Sigmoid colon (tissue), 7 donors: ENCODE measurements around the gene PAK1. TPM values are rescaled to one million over a fixed set of nuclear protein-coding genes. Genes with fewer than 3 reads are reported as not detected.

Experiments
- DNase-seq: peaks from one replicate; pipeline ENCODE4 v3.0.0-alpha.2; 2019
- H3K27ac ChIP-seq, 4 donors: fragments of 200-600 bp; sonication (generic); one replicate each; pipeline ENCODE4 v1.5.1; 2016 to 2019; ENCODE audit warnings: mild to moderate bottlenecking in 1 of 4
- H3K27me3 ChIP-seq, 3 donors: fragments of 200-600 bp; sonication (generic); one replicate each; pipeline ENCODE4 v1.5.1; 2019; ENCODE audit warnings: mild to moderate bottlenecking in 1 of 3
- H3K36me3 ChIP-seq, 4 donors: fragments of 200-600 bp; sonication (generic); one replicate each; pipeline ENCODE4 v1.5.1; 2016 to 2019
- H3K4me1 ChIP-seq, 4 donors: fragments of 200-600 bp; sonication (generic); one replicate each; pipeline ENCODE4 v1.5.1; 2017 to 2019
- H3K4me3 ChIP-seq, 4 donors: fragments of 200-600 bp; sonication (generic); one replicate each; pipeline ENCODE4 v1.5.1; 2017 to 2019; ENCODE audit warnings: mild to moderate bottlenecking in 2 of 4, moderate library complexity in 1 of 4
- H3K9me3 ChIP-seq, 4 donors: fragments of 200-600 bp in 3 of 4; sonication (generic) in 3 of 4; one replicate each; pipeline versions ENCODE4 v1.5.1 to v1.6.1; 2013 to 2019
- EP300 ChIP-seq, 4 donors: sonication (generic); formaldehyde crosslinking; IDR thresholded peaks; one replicate each; pipeline ENCODE4 v1.6.1; 2017; ENCODE audit warnings: antibody characterized with exemption in 4 of 4
- POLR2A ChIP-seq, 2 donors: fragments of 450-650 bp; IDR thresholded peaks; one replicate each; pipeline ENCODE4 v1.6.1; 2016; ENCODE audit warnings: antibody characterized with exemption in 2 of 2, mild to moderate bottlenecking in 2 of 2, moderate library complexity in 2 of 2
- POLR2AphosphoS5 ChIP-seq, 4 donors: sonication (generic); formaldehyde crosslinking; IDR thresholded peaks; one replicate each; pipeline ENCODE4 v1.6.1; 2017; ENCODE audit warnings: antibody characterized with exemption in 4 of 4
- WGBS, 2 donors: extraction: QIAGEN DNeasy Blood & Tissue Kit; methylation state at CpG; one replicate each; pipeline ENCODE4 v1.1.7; 2013; 5-methylcytosine and 5-hydroxymethylcytosine counted together
- intact Hi-C: fragments of 100-400 bp; cut with DNase I; formaldehyde crosslinking; loops from one replicate; pipeline ENCODE4 v1.15.1; 2023
- polyA plus RNA-seq, 3 donors: library from polyadenylated mRNA; stranded (reverse); fragments of 200-250 nt; gene quantifications; one replicate each; pipeline ENCODE4 v1.2.3, GENCODE V29; 2013
- total RNA-seq, 4 donors: library from RNA; depleted of rRNA; stranded (reverse); fragments of >200 nt; gene quantifications; one replicate each; pipeline ENCODE4 v1.1.0, GENCODE V29; 2016
- TF ChIP-seq, protein P1 (sequence below), 4 experiments: fragments of 450-650 bp in 3 of 4; fragments of 200-600 bp in 1 of 4; IDR thresholded peaks; one replicate each; pipeline ENCODE4 v1.5.1; 2016 to 2019; ENCODE audit warnings: antibody characterized with exemption in 4 of 4, mild to moderate bottlenecking in 3 of 4, moderate library complexity in 2 of 4
- donor health status: healthy with polysubstance abuse.
- donor health status: Bipolar disorder and iron deficiency.
- donor health status: healthy.

PAK1 gene
- total and polyA plus RNA-seq, 7 donors: 24.6 to 79.3 (median 37.7) TPM

DNA sequence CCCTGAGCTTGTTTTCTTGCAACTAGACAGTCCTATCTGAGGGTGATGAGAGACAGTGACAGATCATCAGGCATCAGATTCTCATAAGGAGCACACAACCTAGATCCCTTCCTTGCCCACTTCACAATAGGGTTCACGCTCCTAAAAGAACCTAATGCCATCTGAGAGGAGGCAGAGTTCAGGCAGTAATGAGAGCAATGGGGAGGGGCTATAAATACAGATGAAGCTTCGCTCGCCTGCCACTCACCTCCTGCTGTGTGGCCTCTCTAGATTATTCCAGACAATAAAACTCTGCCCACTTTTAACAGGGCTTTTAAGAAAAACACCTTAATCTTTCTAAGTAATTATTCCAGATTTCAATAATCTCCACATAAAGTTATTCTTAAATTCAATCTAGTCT lies 43.9 kb upstream of the PAK1 start:
- no peaks in the 10 kb centered on the region for H3K27me3 ChIP-seq
- 90 to 91% methylated on average over 3 of the region's 3 CpGs for whole genome bisulfite sequencing, 2 donors

DNA sequence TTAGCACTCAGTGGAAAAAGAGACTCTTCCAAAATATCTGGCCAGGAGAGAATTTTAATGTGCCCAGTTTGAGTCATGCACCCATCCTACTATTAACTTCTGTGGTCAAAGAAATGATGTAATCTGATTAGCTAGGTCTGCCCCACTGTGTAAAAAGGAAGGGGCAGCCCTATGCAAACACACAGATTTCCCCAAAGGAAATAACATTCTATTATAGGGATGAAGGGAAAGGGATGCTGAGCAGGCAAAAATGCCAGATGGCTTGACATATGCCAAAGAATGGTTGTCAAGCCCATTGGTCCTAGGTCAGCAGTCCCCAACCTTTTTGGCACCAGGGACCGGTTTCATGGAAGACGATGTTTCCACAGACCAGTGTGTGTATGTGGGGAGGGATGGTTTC lies 43.3 kb upstream of the PAK1 start:
- Histone ChIP-seq H3K36me3 (no peaks in the 10 kb centered on the region), H3K27me3 (no peaks in the 10 kb centered on the region), H3K27ac (no peak overlapping the region), H3K4me3 (no peak overlapping the region), H3K4me1 (no peaks in the 10 kb centered on the region), H3K9me3 (no peaks in the 10 kb centered on the region)
- no peak for TF ChIP-seq POLR2A (IDR thresholded peaks at IDR 0.05)
- TF ChIP-seq, protein P1, sequence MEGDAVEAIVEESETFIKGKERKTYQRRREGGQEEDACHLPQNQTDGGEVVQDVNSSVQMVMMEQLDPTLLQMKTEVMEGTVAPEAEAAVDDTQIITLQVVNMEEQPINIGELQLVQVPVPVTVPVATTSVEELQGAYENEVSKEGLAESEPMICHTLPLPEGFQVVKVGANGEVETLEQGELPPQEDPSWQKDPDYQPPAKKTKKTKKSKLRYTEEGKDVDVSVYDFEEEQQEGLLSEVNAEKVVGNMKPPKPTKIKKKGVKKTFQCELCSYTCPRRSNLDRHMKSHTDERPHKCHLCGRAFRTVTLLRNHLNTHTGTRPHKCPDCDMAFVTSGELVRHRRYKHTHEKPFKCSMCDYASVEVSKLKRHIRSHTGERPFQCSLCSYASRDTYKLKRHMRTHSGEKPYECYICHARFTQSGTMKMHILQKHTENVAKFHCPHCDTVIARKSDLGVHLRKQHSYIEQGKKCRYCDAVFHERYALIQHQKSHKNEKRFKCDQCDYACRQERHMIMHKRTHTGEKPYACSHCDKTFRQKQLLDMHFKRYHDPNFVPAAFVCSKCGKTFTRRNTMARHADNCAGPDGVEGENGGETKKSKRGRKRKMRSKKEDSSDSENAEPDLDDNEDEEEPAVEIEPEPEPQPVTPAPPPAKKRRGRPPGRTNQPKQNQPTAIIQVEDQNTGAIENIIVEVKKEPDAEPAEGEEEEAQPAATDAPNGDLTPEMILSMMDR (IDR thresholded peaks at IDR 0.05): no peak
- TF ChIP-seq POLR2AphosphoS5 (IDR thresholded peaks at IDR 0.05): no peak
- no peak for TF ChIP-seq EP300 (IDR thresholded peaks at IDR 0.05)
- DNase-seq: no peak
- intact Hi-C loops: no loop called here
- 95 to 99% methylated on average over 2 of the region's 2 CpGs for WGBS, 2 donors

More for the DNA sequence above, 43.9 kb upstream of the PAK1 start:
- Histone ChIP-seq H3K36me3 (no peaks in the 10 kb centered on the region), H3K4me1 (no peaks in the 10 kb centered on the region), H3K9me3 (no peaks in the 10 kb centered on the region), H3K4me3 (no peak overlapping the region), H3K27ac (no peak overlapping the region)
- TF ChIP-seq POLR2A (IDR thresholded peaks at IDR 0.05): no peak
- TF ChIP-seq EP300 (IDR thresholded peaks at IDR 0.05): no peak
- TF ChIP-seq, protein P1 (IDR thresholded peaks at IDR 0.05): no peak
- TF ChIP-seq POLR2AphosphoS5 (IDR thresholded peaks at IDR 0.05): no peak
- intact Hi-C loops: no loop called here
- no peak for DNase-seq

DNA sequence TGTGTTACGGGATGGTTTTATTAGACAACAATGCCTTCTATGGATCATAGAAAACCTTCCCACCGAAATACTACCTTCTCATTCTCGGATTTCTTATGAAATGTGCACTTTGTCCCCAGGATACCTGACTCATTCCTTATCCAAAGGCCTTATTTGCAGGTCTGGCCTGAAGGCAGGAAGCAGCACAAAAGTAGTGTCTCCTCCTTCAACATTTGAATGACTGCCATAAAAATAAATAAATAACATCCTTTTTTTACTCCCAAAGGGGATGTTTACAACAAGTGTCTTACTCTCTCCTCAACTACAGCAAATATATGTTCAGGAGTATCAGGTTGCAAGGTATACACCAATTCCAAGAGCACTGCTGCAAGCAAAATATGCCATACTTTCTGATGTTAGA lies 41.6 kb upstream of the PAK1 start:
- Histone ChIP-seq H3K36me3 (no peaks in the 10 kb centered on the region), H3K27me3 (no peaks in the 10 kb centered on the region), H3K4me1 (no peaks in the 10 kb centered on the region), H3K9me3 (no peaks in the 10 kb centered on the region), H3K4me3 (no peak overlapping the region), H3K27ac (no peak overlapping the region)
- TF ChIP-seq POLR2AphosphoS5 (IDR thresholded peaks at IDR 0.05) (no peak), EP300 (IDR thresholded peaks at IDR 0.05) (no peak), POLR2A (IDR thresholded peaks at IDR 0.05) (no peak)
- TF ChIP-seq, protein P1 (IDR thresholded peaks at IDR 0.05): no peak
- intact Hi-C loops: no loop called here
- WGBS, 2 donors: 15 to 69% methylated on average over 3 of the region's 3 CpGs
- DNase-seq: no peak

DNA sequence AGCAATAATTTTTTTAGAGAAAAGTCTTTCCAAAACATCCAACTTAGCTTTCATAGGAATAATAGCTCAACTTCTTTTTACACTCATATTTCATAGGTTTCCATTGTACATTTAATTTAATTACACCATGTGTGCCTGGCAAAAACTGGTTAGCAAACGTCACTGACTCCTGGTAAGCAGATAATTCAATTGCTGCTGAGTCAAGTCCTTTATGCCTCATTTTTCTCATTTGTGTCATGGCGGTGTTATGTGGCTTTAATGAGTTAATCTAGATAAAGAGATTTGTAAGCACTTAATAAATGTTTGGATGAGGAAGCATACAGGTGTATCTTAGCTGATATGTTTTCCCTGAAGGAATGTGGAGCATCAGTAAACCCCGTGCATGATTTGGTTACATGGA lies 41.2 kb upstream of the PAK1 start:
- no peak for DNase-seq
- no peaks in the 10 kb centered on the region for H3K27me3 ChIP-seq
- 20 to 74% methylated on average over 3 of the region's 3 CpGs for WGBS, 2 donors
- intact Hi-C loops: no loop called here
- H3K4me1 ChIP-seq: no peaks in the 10 kb centered on the region
- no peaks in the 10 kb centered on the region for H3K36me3 ChIP-seq
- no peaks in the 10 kb centered on the region for H3K9me3 ChIP-seq
- no peak overlapping the region for H3K4me3 ChIP-seq
- TF ChIP-seq EP300 (IDR thresholded peaks at IDR 0.05): no peak
- TF ChIP-seq, protein P1 (IDR thresholded peaks at IDR 0.05): no peak
- H3K27ac ChIP-seq: no peak overlapping the region

DNA sequence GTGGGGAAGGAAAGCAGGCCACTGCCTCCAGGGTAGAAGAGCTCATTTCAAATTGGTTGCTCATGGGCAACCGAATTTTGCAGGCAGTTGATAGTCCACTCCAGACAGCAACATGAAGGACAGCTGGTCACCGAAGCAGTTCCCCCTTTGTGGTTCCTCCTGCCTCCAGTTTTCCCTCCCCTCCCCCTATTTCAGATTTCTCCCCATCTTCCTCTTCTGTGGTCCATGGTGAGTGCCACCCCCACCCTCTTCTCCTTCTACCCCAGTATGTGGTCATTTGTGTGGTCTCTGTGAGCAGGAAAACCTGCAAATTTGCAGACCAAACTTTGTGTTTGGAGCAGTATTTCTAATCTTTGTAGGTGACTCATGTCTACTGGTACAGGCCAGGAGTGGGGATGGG lies 38.2 kb upstream of the PAK1 start:
- TF ChIP-seq EP300 (IDR thresholded peaks at IDR 0.05) (no peak), POLR2AphosphoS5 (IDR thresholded peaks at IDR 0.05) (no peak), POLR2A (IDR thresholded peaks at IDR 0.05) (no peak)
- TF ChIP-seq, protein P1 (IDR thresholded peaks at IDR 0.05): no peak
- no peaks in the 10 kb centered on the region for H3K36me3 ChIP-seq
- DNase-seq: no peak
- intact Hi-C loops: no loop called here
- H3K27ac ChIP-seq: no peak overlapping the region
- H3K4me3 ChIP-seq: no peak overlapping the region
- H3K9me3 ChIP-seq: no peaks in the 10 kb centered on the region
- no peaks in the 10 kb centered on the region for H3K27me3 ChIP-seq
- no peaks in the 10 kb centered on the region for H3K4me1 ChIP-seq
- WGBS, 2 donors: 58 to 84% methylated on average over 2 of the region's 2 CpGs
